RWPE2 (cell line): ENCODE results near the gene SEMA4D.

Experiments used
- ATAC-seq: fragments of 200-7000 bp; cut with Tn5 transposase; 3 replicates; pipeline ENCODE4 v1.9.1; 2021; ENCODE audit warnings: low read depth
- DNase-seq: peaks from one replicate; pipeline ENCODE4 v3.0.0-alpha.2; 2020; ENCODE audit warnings: low spot score
- H3K27ac ChIP-seq: fragments of 450-650 bp; 2 replicates; pipeline ENCODE4 v1.5.1; 2017; ENCODE audit warnings: mild to moderate bottlenecking; ENCODE audit not compliant: poor library complexity, severe bottlenecking
- H3K27me3 ChIP-seq: fragments of 250-450 bp; sonication (Bioruptor Pico); 2 replicates; pipeline ENCODE4 v1.5.1; 2021; ENCODE audit warnings: mild to moderate bottlenecking, moderate library complexity; ENCODE audit not compliant: insufficient read depth, poor library complexity, severe bottlenecking
- H3K36me3 ChIP-seq: fragments of 250-450 bp; sonication (Bioruptor Pico); 2 replicates; pipeline ENCODE4 v1.5.1; 2020; ENCODE audit warnings: low read depth, mild to moderate bottlenecking, moderate library complexity
- H3K4me1 ChIP-seq: fragments of 250-450 bp; sonication (Bioruptor Pico); 2 replicates; pipeline ENCODE4 v1.5.1; 2021; ENCODE audit warnings: mild to moderate bottlenecking, moderate library complexity; ENCODE audit not compliant: insufficient read depth, poor library complexity, severe bottlenecking
- H3K4me3 ChIP-seq: fragments of 250-450 bp; sonication (Bioruptor Pico); 2 replicates; pipeline ENCODE4 v1.5.1; 2021; ENCODE audit warnings: mild to moderate bottlenecking, moderate library complexity; ENCODE audit not compliant: severe bottlenecking
- H3K9me3 ChIP-seq: fragments of 250-450 bp; sonication (Bioruptor Pico); 2 replicates; pipeline ENCODE4 v1.5.1; 2021; ENCODE audit warnings: mild to moderate bottlenecking, moderate library complexity; ENCODE audit not compliant: severe bottlenecking
- TF ChIP-seq, protein P1 (sequence below): fragments of 450-650 bp; IDR thresholded peaks from one replicate; pipeline ENCODE4 v1.5.1; 2017; ENCODE audit warnings: mild to moderate bottlenecking, moderate library complexity; ENCODE audit not compliant: poor library complexity, severe bottlenecking

SEMA4D gene

DNA sequence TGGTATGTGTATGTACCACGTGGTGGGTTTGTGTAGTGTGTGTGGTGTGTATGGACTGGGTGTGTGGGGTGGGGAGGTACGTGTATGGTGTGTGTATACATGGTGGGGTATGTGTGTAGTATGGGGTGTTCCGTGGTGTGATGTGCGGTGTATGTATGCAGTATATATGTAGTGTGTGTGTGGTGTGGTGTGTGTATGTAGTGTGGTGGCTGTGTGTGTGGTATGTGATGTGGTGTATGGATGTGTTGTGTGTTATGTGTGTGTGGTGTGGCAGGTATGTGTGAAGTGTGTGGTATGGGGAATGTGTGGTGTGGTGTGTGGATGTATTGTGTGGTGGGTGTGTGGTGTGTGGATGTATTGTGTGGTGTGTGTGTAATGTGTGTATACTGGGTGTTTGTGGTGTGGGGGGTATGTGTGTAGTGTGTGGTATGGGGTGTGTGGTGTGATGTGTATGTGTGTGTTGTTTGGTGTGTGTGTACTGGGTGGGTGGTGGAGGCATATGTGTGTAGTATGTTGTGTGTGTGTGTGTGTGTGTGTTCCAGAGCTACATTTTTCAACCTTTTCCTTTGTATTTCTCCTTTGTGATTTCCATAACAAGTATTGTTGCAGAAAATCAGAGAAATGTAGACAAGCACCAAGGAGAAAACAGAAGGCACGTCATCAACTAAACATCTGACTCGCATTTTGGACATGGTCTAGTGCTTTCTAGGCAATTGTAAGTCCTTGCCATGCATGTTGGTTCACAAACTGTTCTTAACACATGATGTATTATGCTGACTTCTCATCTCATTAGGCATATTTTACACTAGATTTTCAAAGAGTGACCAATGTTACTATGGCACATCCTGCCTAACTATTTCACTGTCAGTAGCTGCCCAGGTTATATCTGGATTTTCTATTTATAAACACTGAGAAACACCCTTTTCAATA lies 13.2 kb downstream of the SEMA4D start:
- DNase-seq (no peak), ATAC-seq (no peak)
- TF ChIP-seq, protein P1, sequence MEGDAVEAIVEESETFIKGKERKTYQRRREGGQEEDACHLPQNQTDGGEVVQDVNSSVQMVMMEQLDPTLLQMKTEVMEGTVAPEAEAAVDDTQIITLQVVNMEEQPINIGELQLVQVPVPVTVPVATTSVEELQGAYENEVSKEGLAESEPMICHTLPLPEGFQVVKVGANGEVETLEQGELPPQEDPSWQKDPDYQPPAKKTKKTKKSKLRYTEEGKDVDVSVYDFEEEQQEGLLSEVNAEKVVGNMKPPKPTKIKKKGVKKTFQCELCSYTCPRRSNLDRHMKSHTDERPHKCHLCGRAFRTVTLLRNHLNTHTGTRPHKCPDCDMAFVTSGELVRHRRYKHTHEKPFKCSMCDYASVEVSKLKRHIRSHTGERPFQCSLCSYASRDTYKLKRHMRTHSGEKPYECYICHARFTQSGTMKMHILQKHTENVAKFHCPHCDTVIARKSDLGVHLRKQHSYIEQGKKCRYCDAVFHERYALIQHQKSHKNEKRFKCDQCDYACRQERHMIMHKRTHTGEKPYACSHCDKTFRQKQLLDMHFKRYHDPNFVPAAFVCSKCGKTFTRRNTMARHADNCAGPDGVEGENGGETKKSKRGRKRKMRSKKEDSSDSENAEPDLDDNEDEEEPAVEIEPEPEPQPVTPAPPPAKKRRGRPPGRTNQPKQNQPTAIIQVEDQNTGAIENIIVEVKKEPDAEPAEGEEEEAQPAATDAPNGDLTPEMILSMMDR = no peak
- H3K27me3 ChIP-seq = no peaks in the 10 kb centered on the region
- no peak overlapping the region for H3K4me3 ChIP-seq
- H3K4me1 ChIP-seq = no peaks in the 10 kb centered on the region
- no peaks in the 10 kb centered on the region for H3K9me3 ChIP-seq
- no peaks in the 10 kb centered on the region for H3K36me3 ChIP-seq
- H3K27ac ChIP-seq = no peak overlapping the region

GRCh38 chr9:89483592-89484474 lies 14.1 kb downstream of the SEMA4D start:
- Histone ChIP-seq H3K9me3 (no peaks in the 10 kb centered on the region), H3K4me3 (no peak overlapping the region), H3K27me3 (no peaks in the 10 kb centered on the region), H3K27ac (no peak overlapping the region), H3K4me1 (no peaks in the 10 kb centered on the region), H3K36me3 (no peaks in the 10 kb centered on the region)
- DNase-seq (no peak), ATAC-seq (no peak)
- TF ChIP-seq, protein P1 = no peak

GRCh38 chr9:89482901-89483361 lies 15.0 kb downstream of the SEMA4D start:
- DNase-seq = no peak
- no peak overlapping the region for H3K4me3 ChIP-seq
- no peaks in the 10 kb centered on the region for H3K27me3 ChIP-seq
- H3K4me1 ChIP-seq = peaks cover 4% of the 10 kb centered on the region
- no peaks in the 10 kb centered on the region for H3K9me3 ChIP-seq
- H3K27ac ChIP-seq = no peak overlapping the region
- ATAC-seq = no peak
- no peaks in the 10 kb centered on the region for H3K36me3 ChIP-seq
- TF ChIP-seq, protein P1 = no peak

DNA sequence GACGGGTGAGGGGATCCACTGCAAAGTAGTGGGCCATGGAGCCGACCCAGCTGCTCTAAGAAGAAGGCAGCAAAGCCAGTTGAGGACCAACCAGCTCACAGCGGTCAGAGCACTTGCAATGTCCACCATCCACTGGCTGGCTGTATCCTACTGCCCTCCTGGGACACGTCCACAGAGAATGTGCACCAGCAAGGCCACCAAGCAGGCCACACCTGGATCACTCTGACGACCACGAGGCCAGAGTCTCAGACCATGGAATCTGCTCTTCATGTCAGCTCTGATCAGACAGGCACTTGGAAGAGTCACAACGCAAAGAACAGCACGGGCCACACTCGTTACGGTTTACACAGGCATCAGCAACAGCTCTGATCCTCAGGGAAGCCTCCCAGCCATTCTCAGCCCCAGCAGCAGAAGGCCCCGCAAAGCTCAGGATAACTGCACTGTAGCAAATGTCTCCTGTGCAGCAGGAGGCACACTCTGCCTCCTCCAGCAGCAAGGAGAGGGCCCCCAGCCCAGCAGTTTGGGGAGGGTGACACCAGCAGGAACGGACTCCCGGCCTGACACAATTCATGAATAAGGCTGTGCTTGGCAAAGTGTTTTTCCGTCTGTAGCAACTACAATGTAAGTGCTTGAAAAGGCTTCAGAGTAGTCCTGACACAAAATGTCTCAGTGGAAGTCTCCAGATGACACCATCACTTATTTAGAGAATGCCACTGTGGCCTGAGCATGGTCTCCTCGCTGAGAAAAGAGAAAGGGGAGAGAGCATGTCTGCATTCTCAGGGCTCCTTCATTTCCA lies 15.7 kb downstream of the SEMA4D start:
- TF ChIP-seq, protein P1 = no peak
- Histone ChIP-seq H3K36me3 (no peaks in the 10 kb centered on the region), H3K27ac (no peak overlapping the region), H3K27me3 (no peaks in the 10 kb centered on the region), H3K4me3 (no peak overlapping the region), H3K4me1 (peaks cover 11% of the 10 kb centered on the region), H3K9me3 (no peaks in the 10 kb centered on the region)
- no peak for ATAC-seq
- DNase-seq = no peak
